ENCODE measurements around the gene SVIL.
"Not testable (repeated sequence)": the region's sequence is repeated elsewhere in the genome, so short reads cannot be mapped to it uniquely, and the experiment has no call there.

Gene SVIL

GRCh38 chr10:29609696-29610095 is 25.1 kb downstream of the SVIL start:
- TF ChIP-seq CTCF (IDR thresholded peaks at IDR 0.05): no peak
- H3K27ac ChIP-seq: peak overlapping the region; percentile 18
- H3K4me3 ChIP-seq (ENCODE audit: low read depth in 1 of 2, low read length in 1 of 2): no peak overlapping the region
- peaks cover 16% of the 10 kb centered on the region for H3K36me3 ChIP-seq
- H3K4me1 ChIP-seq (ENCODE audit: control insufficient read depth in 1 of 2, insufficient read depth in 1 of 2, low read depth in 1 of 2, low read length in 1 of 2): peaks cover 0 to 14% of the 10 kb centered on the region in 2 experiments
- H3K9me3 ChIP-seq: no peaks in the 10 kb centered on the region
- H3K27me3 ChIP-seq: no peaks in the 10 kb centered on the region

DNA sequence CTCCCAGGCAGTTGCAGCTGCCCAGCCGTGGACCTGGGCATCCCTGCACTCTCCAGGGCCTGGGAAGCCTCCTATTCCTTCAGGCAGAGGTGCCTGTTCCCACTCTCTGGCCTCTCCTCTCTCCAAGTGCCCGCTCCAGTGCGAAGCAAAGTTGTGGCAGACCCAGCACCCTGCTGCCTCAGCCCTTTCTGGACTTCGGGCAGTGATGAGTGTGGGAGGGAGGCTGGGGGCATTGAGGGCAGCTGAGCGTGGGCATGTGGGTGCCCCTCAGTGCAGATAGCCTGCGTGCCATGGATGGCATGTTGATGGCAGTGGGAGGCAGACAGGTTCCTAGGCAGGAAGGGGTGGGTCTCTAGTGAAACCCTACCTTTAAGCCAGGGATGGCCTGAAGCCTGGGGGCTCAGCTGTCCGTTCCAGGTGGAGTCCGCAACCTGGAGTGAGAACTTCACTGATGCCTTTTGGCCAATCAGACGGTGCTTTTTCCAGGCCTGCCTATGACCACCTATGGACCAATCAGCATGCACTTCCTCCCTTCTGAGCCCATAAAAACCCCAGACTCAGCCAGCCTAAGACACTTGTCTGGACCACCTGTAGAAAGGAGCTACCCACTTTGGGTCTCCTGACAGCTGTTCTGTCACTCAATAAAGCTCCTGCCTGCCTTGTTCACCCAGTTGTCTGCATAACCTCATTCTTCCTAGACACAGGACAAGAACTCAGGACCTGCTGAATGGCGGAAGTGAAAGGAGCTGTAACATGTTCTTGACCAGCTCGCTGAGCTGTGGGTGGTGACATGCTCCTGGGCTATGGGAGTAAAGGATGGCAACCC is 26.1 kb downstream of the SVIL start:
- Histone ChIP-seq H3K36me3 (peaks cover 16% of the 10 kb centered on the region), H3K4me3 (ENCODE audit: low read depth in 1 of 2, low read length in 1 of 2) (no peak overlapping the region), H3K9me3 (no peaks in the 10 kb centered on the region), H3K4me1 (ENCODE audit: control insufficient read depth in 1 of 2, insufficient read depth in 1 of 2, low read depth in 1 of 2, low read length in 1 of 2) (peaks cover 5 to 24% of the 10 kb centered on the region in 2 experiments), H3K27ac (peak overlapping the region; percentile 60), H3K27me3 (no peaks in the 10 kb centered on the region)
- TF ChIP-seq CTCF (IDR thresholded peaks at IDR 0.05): no peak

DNA sequence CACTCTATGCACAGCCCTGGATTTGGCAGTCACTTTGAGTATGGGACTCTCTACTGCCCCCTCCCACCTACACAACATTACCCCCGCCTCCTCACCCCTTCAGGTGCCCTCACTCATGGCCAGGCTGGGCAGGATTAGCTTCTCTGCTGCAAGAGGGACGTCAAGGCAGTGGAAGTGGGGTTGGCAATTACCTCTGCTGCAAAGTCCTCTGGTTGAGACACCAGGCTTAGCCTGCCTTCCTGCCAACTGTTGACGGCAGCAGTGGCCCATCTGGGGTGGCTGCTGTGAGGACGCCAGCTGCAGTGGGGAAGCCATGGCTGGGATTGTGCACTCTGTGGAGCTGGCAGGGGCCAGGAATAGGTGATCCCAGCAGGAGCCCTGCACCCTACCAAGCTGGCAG is 26.7 kb downstream of the SVIL start:
- H3K9me3 ChIP-seq: no peaks in the 10 kb centered on the region
- TF ChIP-seq CTCF (IDR thresholded peaks at IDR 0.05): no peak
- no peaks in the 10 kb centered on the region for H3K27me3 ChIP-seq
- H3K36me3 ChIP-seq: peaks cover 16% of the 10 kb centered on the region
- H3K4me3 ChIP-seq (ENCODE audit: low read depth in 1 of 2, low read length in 1 of 2): no peak overlapping the region
- peak overlapping the region; percentile 60 for H3K27ac ChIP-seq
- H3K4me1 ChIP-seq (ENCODE audit: control insufficient read depth in 1 of 2, insufficient read depth in 1 of 2, low read depth in 1 of 2, low read length in 1 of 2): peaks cover 11 to 27% of the 10 kb centered on the region in 2 experiments

DNA sequence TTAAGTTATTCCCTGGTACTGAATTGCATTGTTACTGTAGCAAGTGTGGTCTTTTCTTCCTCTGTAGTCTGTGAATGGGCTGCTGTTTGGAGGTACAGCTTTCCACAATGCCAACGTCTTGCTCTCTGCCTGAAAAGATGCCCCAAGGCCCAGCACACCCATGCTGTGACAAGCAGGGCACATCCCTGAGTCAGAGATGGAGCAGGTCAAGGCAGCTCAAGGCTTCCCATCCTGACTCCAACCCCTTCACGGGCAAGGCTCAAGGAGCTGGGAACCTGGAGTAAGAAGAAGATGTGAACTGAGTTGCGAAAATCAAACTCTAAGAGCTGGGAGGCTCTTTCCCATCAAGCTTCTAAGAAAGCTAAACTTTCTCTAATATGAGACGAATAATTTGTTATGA is 27.2 kb downstream of the SVIL start:
- H3K27me3 ChIP-seq: no peaks in the 10 kb centered on the region
- H3K36me3 ChIP-seq: peaks cover 16% of the 10 kb centered on the region
- H3K4me3 ChIP-seq (ENCODE audit: low read depth in 1 of 2, low read length in 1 of 2): no peak overlapping the region
- no peak for TF ChIP-seq CTCF (IDR thresholded peaks at IDR 0.05)
- H3K27ac ChIP-seq: peak overlapping the region; percentile 60
- peaks cover 13 to 30% of the 10 kb centered on the region in 2 experiments for H3K4me1 ChIP-seq (ENCODE audit: control insufficient read depth in 1 of 2, insufficient read depth in 1 of 2, low read depth in 1 of 2, low read length in 1 of 2)
- no peaks in the 10 kb centered on the region for H3K9me3 ChIP-seq

DNA sequence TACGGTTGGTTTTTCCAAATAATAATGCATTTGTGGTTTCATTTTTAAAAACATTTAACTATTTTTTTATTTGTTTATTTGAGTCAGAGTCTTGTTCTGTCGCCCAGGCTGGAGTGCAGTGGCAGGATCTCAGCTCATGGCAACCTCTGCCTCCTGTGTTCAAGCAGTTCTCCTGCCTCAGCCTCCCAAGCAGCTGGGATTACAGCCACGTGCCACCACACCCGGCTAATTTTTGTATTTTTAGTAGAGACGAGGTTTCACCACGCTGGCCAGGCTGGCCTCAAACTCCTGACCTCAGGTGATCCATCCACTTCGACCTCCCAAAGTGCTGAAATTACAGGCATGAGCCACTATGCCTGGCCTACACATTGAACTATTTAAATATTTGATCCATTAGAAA is 28.1 kb downstream of the SVIL start:
- H3K9me3 ChIP-seq; H3K27me3 ChIP-seq; H3K27ac ChIP-seq; H3K4me3 ChIP-seq (ENCODE audit: low read depth in 1 of 2, low read length in 1 of 2): not testable (repeated sequence)
- H3K36me3 ChIP-seq: peaks cover 21% of the 10 kb centered on the region
- H3K4me1 ChIP-seq (ENCODE audit: control insufficient read depth in 1 of 2, insufficient read depth in 1 of 2, low read depth in 1 of 2, low read length in 1 of 2): peaks cover 13 to 30% of the 10 kb centered on the region in 2 experiments

- H3K27ac ChIP-seq: peak overlapping the region; percentile 55
- no peak for TF ChIP-seq CTCF (IDR thresholded peaks at IDR 0.05)
- H3K36me3 ChIP-seq: peaks cover 15% of the 10 kb centered on the region
- no peak overlapping the region for H3K4me3 ChIP-seq (ENCODE audit: low read depth in 1 of 2, low read length in 1 of 2)
- no peaks in the 10 kb centered on the region for H3K9me3 ChIP-seq
- no peaks in the 10 kb centered on the region for H3K27me3 ChIP-seq
- H3K4me1 ChIP-seq (ENCODE audit: control insufficient read depth in 1 of 2, insufficient read depth in 1 of 2, low read depth in 1 of 2, low read length in 1 of 2): peaks cover 13 to 30% of the 10 kb centered on the region in 2 experiments
These were observed 30.4 kb downstream of the SVIL start for GRCh38 chr10:29604291-29604825.
